ENCODE measurements around the gene MRPL51.
A peak's percentile ranks its signal among the peaks of the same experiment; 100 is the strongest.
"Not testable (repeated sequence)": the region's sequence is repeated elsewhere in the genome, so short reads cannot be mapped to it uniquely, and the experiment has no call there.

The MRPL51 gene

GRCh38 chr12:6469609-6470374 is 23.3 kb downstream of the MRPL51 start:
- Histone ChIP-seq H4K20me1 (peaks cover 8% of the 10 kb centered on the region; the same call in 1 of the 2 replicates), H3K36me3 (peaks cover 41% of the 10 kb centered on the region), H3K4me3 (peak overlapping the region; percentile 91), H3K4me2 (peak overlapping the region; percentile 98), H3K9me3 (peaks cover 26% of the 10 kb centered on the region), H3K9ac (peak overlapping the region; percentile 95), H3K27me3 (no peaks in the 10 kb centered on the region), H3K4me1 (peaks cover 61% of the 10 kb centered on the region), H3K27ac (peak overlapping the region; percentile 94)
- TF ChIP-seq Cebpa-rat (IDR thresholded peaks at IDR 0.05) = no peak

GRCh38 chr12:6469092-6469491 is 24.0 kb downstream of the MRPL51 start:
- Histone ChIP-seq H3K4me1 (peaks cover 68% of the 10 kb centered on the region), H3K9ac (peak overlapping the region; percentile 95), H3K4me3 (peak overlapping the region; percentile 91), H3K27me3 (no peaks in the 10 kb centered on the region), H3K27ac (0 out of 2 replicates have a peak overlapping the region, but pooled peaks have one; percentile 94), H3K36me3 (peaks cover 48% of the 10 kb centered on the region), H4K20me1 (peaks cover 8% of the 10 kb centered on the region; the same call in 1 of the 2 replicates), H3K9me3 (peaks cover 26% of the 10 kb centered on the region), H3K4me2 (peak overlapping the region; percentile 98)
- TF ChIP-seq Cebpa-rat (IDR thresholded peaks at IDR 0.05) = no peak

GRCh38 chr12:6468283-6468575 is 24.8 kb downstream of the MRPL51 start:
- Histone ChIP-seq H3K27me3 (no peaks in the 10 kb centered on the region), H4K20me1 (peaks cover 8% of the 10 kb centered on the region; the same call in 1 of the 2 replicates), H3K4me3 (peak overlapping the region; percentile 91), H3K27ac (no peak overlapping the region), H3K36me3 (peaks cover 57% of the 10 kb centered on the region), H3K9me3 (peaks cover 26% of the 10 kb centered on the region), H3K9ac (no peak overlapping the region), H3K4me1 (peaks cover 77% of the 10 kb centered on the region), H3K4me2 (peak overlapping the region; percentile 98)
- no peak for TF ChIP-seq Cebpa-rat (IDR thresholded peaks at IDR 0.05)

GRCh38 chr12:6467571-6468282 is 25.3 kb downstream of the MRPL51 start:
- peak overlapping the region; percentile 98 for H3K4me2 ChIP-seq
- peak overlapping the region; percentile 91 for H3K4me3 ChIP-seq
- H3K27me3 ChIP-seq, H3K9ac ChIP-seq, H4K20me1 ChIP-seq: not testable (repeated sequence)
- H3K36me3 ChIP-seq = peaks cover 62% of the 10 kb centered on the region
- H3K4me1 ChIP-seq = peaks cover 82% of the 10 kb centered on the region
- 0 out of 2 replicates have a peak overlapping the region, but pooled peaks have one; percentile 22 for H3K27ac ChIP-seq
- peaks cover 26% of the 10 kb centered on the region for H3K9me3 ChIP-seq

- H3K36me3 ChIP-seq = peaks cover 69% of the 10 kb centered on the region
Measured at GRCh38 chr12:6466751-6467150, 26.3 kb downstream of the MRPL51 start.

GRCh38 chr12:6466184-6466573 is 26.9 kb downstream of the MRPL51 start:
- no peak overlapping the region for H3K9ac ChIP-seq
- peaks cover 89% of the 10 kb centered on the region for H3K4me1 ChIP-seq
- H3K27me3 ChIP-seq = no peaks in the 10 kb centered on the region
- peak overlapping the region; percentile 98 for H3K4me2 ChIP-seq
- peak overlapping the region; percentile 55 for H3K27ac ChIP-seq
- H3K36me3 ChIP-seq = peaks cover 69% of the 10 kb centered on the region
- no peak for TF ChIP-seq Cebpa-rat (IDR thresholded peaks at IDR 0.05)
- H3K9me3 ChIP-seq = peaks cover 26% of the 10 kb centered on the region
- peak overlapping the region; percentile 91; the same call in 1 of the 2 replicates for H3K4me3 ChIP-seq
- H4K20me1 ChIP-seq = peaks cover 8% of the 10 kb centered on the region; the same call in 1 of the 2 replicates

More at GRCh38 chr12:6466751-6467150, 26.3 kb downstream of the MRPL51 start:
- not testable (repeated sequence) for H4K20me1 ChIP-seq, H3K9ac ChIP-seq, H3K27me3 ChIP-seq
- Histone ChIP-seq H3K27ac (peak overlapping the region; percentile 55), H3K4me1 (peaks cover 89% of the 10 kb centered on the region), H3K9me3 (peaks cover 26% of the 10 kb centered on the region), H3K4me3 (peak overlapping the region; percentile 91), H3K4me2 (peak overlapping the region; percentile 98)

GRCh38 chr12:6465467-6466183 is 27.4 kb downstream of the MRPL51 start:
- H3K27me3 ChIP-seq = no peaks in the 10 kb centered on the region
- H4K20me1 ChIP-seq = peaks cover 8% of the 10 kb centered on the region; the same call in 1 of the 2 replicates
- TF ChIP-seq Cebpa-rat (IDR thresholded peaks at IDR 0.05) = no peak
- peak overlapping the region; percentile 55 for H3K27ac ChIP-seq
- 0 out of 2 replicates have a peak overlapping the region, but pooled peaks have one; percentile 91 for H3K4me3 ChIP-seq
- H3K4me1 ChIP-seq = peaks cover 93% of the 10 kb centered on the region
- peak overlapping the region; percentile 98 for H3K4me2 ChIP-seq
- peaks cover 71% of the 10 kb centered on the region for H3K36me3 ChIP-seq
- peaks cover 26% of the 10 kb centered on the region for H3K9me3 ChIP-seq
- H3K9ac ChIP-seq = no peak overlapping the region

- Histone ChIP-seq H3K4me1 (peaks cover 100% of the 10 kb centered on the region), H3K4me2 (peak overlapping the region; percentile 87), H3K9me3 (peaks cover 26% of the 10 kb centered on the region), H3K27me3 (no peaks in the 10 kb centered on the region), H3K4me3 (no peak overlapping the region), H3K36me3 (peaks cover 82% of the 10 kb centered on the region), H4K20me1 (peaks cover 4% of the 10 kb centered on the region; the same call in 1 of the 2 replicates), H3K9ac (0 out of 2 replicates have a peak overlapping the region, but pooled peaks have one; percentile 52), H3K27ac (peak overlapping the region; percentile 82)
- TF ChIP-seq Cebpa-rat (IDR thresholded peaks at IDR 0.05) = no peak
Measured at GRCh38 chr12:6464531-6464930, 28.5 kb downstream of the MRPL51 start.

- peak overlapping the region; percentile 82 for H3K27ac ChIP-seq
- H3K27me3 ChIP-seq = no peaks in the 10 kb centered on the region
- peaks cover 26% of the 10 kb centered on the region for H3K9me3 ChIP-seq
- peak overlapping the region; percentile 87 for H3K4me2 ChIP-seq
- peak overlapping the region; percentile 52 for H3K9ac ChIP-seq
- no peak for TF ChIP-seq Cebpa-rat (IDR thresholded peaks at IDR 0.05)
- H4K20me1 ChIP-seq = no peaks in the 10 kb centered on the region
- peaks cover 100% of the 10 kb centered on the region for H3K4me1 ChIP-seq
- peaks cover 85% of the 10 kb centered on the region for H3K36me3 ChIP-seq
- no peak overlapping the region for H3K4me3 ChIP-seq
Measured at GRCh38 chr12:6463858-6464257, 29.2 kb downstream of the MRPL51 start.

All from BLaER1 (cell line).